Measurements from ENCODE around the gene AJM1. TPM values are rescaled to one million over a fixed set of nuclear protein-coding genes. Genes with fewer than 3 reads are reported as not detected.

The AJM1 gene
- total and polyA plus RNA-seq, 2 of the 8 experiments (the other 6 are each of a cell fraction or from before 2014, with no cell fraction given): 0.12 to 0.97 TPM

DNA sequence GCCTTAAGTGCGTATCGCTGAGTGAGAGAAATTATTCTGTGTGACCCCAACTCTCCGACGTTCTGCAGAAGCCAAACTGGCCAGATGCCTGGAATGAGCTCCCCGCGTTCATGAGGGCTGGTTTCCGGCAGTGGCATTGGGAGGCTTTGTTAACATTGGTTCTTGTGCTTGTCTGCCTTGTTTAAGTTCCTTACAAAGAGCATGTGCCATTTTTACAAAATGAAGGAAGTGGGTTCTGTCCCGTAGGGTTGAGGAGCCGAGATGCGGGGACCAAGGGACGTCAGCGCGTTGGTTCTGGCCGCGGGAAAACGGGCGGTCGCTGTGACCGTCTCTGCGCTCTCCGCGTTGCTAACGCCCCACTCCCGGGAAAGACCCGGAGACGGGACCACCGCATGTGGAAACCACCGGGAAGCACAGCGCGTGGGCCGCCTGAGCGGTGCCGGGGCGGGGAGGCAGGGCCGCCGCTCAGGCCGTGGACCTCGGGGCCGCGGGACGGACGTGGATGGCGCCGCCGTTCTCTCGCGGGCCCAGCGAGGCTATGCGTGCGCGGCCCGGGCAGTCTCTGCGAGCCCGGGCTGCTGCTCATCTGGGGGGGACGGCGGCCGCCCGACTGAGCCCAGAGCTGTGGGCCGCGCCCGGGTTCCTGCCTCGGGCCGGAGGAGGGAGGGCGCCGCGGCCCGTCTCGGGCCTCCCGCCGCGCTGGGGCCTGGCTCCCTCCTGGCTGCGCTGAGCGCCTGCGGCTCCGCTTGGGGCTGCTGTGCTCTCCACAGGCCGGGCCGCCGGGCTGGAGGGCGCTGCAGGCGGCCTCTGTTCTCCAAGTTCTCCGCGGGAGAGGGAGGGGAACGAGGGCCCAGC is 21.1 kb upstream of the AJM1 start:
- DNase-seq (ENCODE audit: low read depth in 1 of 2, low spot score in 2 of 2) (no peak), FAIRE-seq (no peak)
- Histone ChIP-seq H3K9me3 (ENCODE audit: insufficient read depth in 2 of 2, low read depth in 1 of 2, low read length in 1 of 2) (no peaks in the 10 kb centered on the region), H3K36me3 (ENCODE audit: control insufficient read depth in 2 of 4, insufficient read depth in 4 of 4, low read length in 3 of 4) (peaks cover 3 to 19% (median 13%) of the 10 kb centered on the region in 4 experiments; a peak in 7 of 8 replicates), H4K91ac (replicated peaks; ENCODE audit: insufficient read length, low read length) (peak overlapping the region; percentile 17), H3K23me2 (ENCODE audit: low read depth, low read length) (peaks cover 7% of the 10 kb centered on the region), H3K9ac (replicated peaks in 1 of 4; ENCODE audit: extremely low read depth in 1 of 4, low read depth in 3 of 4, low read length in 3 of 4) (peak overlapping the region in 3 of 4 experiments; percentile 24 to 35 (median 25); a peak in 4 of 7 replicates), H2BK120ac (replicated peaks; ENCODE audit: low read depth, low read length) (no peak overlapping the region), H4K20me1 (replicated peaks in 1 of 2; ENCODE audit: control insufficient read depth in 1 of 2, insufficient read depth in 2 of 2, low read length in 2 of 2) (peaks cover 21 to 39% of the 10 kb centered on the region in 2 experiments), H3K79me1 (ENCODE audit: low read depth, low read length) (peaks cover 12% of the 10 kb centered on the region), H2BK20ac (ENCODE audit: low read length) (no peak overlapping the region), H3K18ac (ENCODE audit: extremely low read depth, low read length) (peak overlapping the region; percentile 9; the same call in 1 of the 2 replicates), H2AK5ac (ENCODE audit: low read depth, low read length) (no peak overlapping the region), H2BK12ac (ENCODE audit: low read depth, low read length) (no peak overlapping the region), H3K23ac (ENCODE audit: insufficient read length) (no peak overlapping the region), H3K4me3 (ENCODE audit: extremely low read depth in 1 of 4, insufficient read depth in 2 of 4, low read depth in 3 of 4, low read length in 4 of 4) (peak overlapping the region; percentile 23 to 62 (median 40)), H2BK15ac (ENCODE audit: low read length) (no peak overlapping the region), H2AFZ (ENCODE audit: low read length) (no peak overlapping the region), H3K79me2 (ENCODE audit: control insufficient read depth in 1 of 2, insufficient read depth in 2 of 2, low read length in 2 of 2) (peaks cover 0 to 11% of the 10 kb centered on the region in 2 experiments; a peak in 2 of 4 replicates), H3K14ac (ENCODE audit: insufficient read length) (no peak overlapping the region), H3K4ac (replicated peaks; ENCODE audit: insufficient read length, low read depth, low read length) (no peak overlapping the region), H3K27ac (ENCODE audit: low read depth, low read length) (no peak overlapping the region), H4K5ac (ENCODE audit: insufficient read length, low read depth, low read length) (no peak overlapping the region), H3K27me3 (replicated peaks in 1 of 4; ENCODE audit: control insufficient read depth in 3 of 4, extremely low read depth in 1 of 4, insufficient read depth in 3 of 4, low read length in 3 of 4) (0 out of 7 replicates have a peak, but pooled peaks cover 0 to 2% (median 0%) of the 10 kb centered on the region in 4 experiments), H2BK5ac (ENCODE audit: low read depth, low read length) (no peak overlapping the region), H3K56ac (replicated peaks; ENCODE audit: insufficient read length, low read depth, low read length) (no peak overlapping the region), H4K8ac (ENCODE audit: extremely low read depth, insufficient read depth, low read length) (peak overlapping the region; percentile 65; the same call in 1 of the 2 replicates), H3K4me2 (ENCODE audit: insufficient read depth in 1 of 2, low read depth in 2 of 2, low read length in 2 of 2) (peak overlapping the region; percentile 87 to 89), H3K4me1 (replicated peaks in 1 of 4; ENCODE audit: control insufficient read depth in 3 of 4, insufficient read depth in 4 of 4, low read length in 3 of 4) (peaks cover 0 to 11% (median 5%) of the 10 kb centered on the region in 4 experiments; a peak in 4 of 7 replicates)
- ChIA-PET POLR2A (ENCODE audit: partially characterized antibody) (interaction anchor here (1.0 to 10.8 kb wide), 9 partner anchors 9 to 93 kb away, joined by 4 to 96 read pairs (median 6); partner anchors contain the start of genes AJM1 and RABL6), CTCF (ENCODE audit: partially characterized antibody) (interaction anchor here (0.6 to 17.4 kb wide), 14 partner anchors 9 to 590 kb away, joined by 3 to 131 read pairs (median 4); partner anchors contain the start of gene AJM1)
- 11% methylated on average over 62 of the region's 83 CpGs; no CpG with 5 or more reads in 1 of the 2 experiments for WGBS, 2 experiments (ENCODE audit: extremely low coverage in 1 of 2, insufficient coverage in 1 of 2, insufficient read length in 1 of 2, insufficient replicate concordance in 2 of 2, low coverage in 1 of 2, low lambda C conversion rate in 2 of 2, missing lambda C conversion rate in 1 of 2)
- TF ChIP-seq KDM4A (IDR thresholded peaks at IDR 0.05; ENCODE audit: low read depth, low read length, severe bottlenecking) (peak; percentile 73), SUZ12 (IDR thresholded peaks at IDR 0.05; ENCODE audit: low read length) (peak; percentile 45; the same call in 1 of the 2 replicates), SP2 (IDR thresholded peaks at IDR 0.05; ENCODE audit: low read length) (no peak), RBBP5 (IDR thresholded peaks at IDR 0.05; ENCODE audit: borderline replicate concordance, low read depth, low read length) (peak; percentile 78)
- TF ChIP-seq, protein P1, sequence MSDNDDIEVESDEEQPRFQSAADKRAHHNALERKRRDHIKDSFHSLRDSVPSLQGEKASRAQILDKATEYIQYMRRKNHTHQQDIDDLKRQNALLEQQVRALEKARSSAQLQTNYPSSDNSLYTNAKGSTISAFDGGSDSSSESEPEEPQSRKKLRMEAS (IDR thresholded peaks at IDR 0.05): 0 out of 2 replicates have a peak, but pooled peaks have one; percentile 12

Measured in H1 (cell line).